HG03442 (cell line): ENCODE measurements around the gene PTK6.
"Not testable (repeated sequence)": the region's sequence is repeated elsewhere in the genome, so short reads cannot be mapped to it uniquely, and the experiment has no call there.

Experiments used
- ATAC-seq: cut with Tn5 transposase; IDR thresholded peaks from one replicate; pipeline ENCODE4 v1.9.1; 2021; ENCODE audit warnings: mild to moderate bottlenecking, moderate library complexity; ENCODE audit not compliant: unreplicated experiment

Gene PTK6

GRCh38 chr20:63536997-63537524 lies at the start of gene PTK6:
TSS of gene PTK6 (minus strand) at chr20:63537376. CDS start at chr20:63537314, 62 bp downstream.
- no peak for ATAC-seq

GRCh38 chr20:63586797-63587196 lies 49.6 kb upstream of the PTK6 start:
- ATAC-seq: no peak

GRCh38 chr20:63585616-63586565 lies 48.7 kb upstream of the PTK6 start:
- no peak for ATAC-seq

GRCh38 chr20:63582382-63583063 lies 45.3 kb upstream of the PTK6 start:
- ATAC-seq: no peak

- no peak for ATAC-seq
Observed at GRCh38 chr20:63580796-63581461, 43.8 kb upstream of the PTK6 start.

GRCh38 chr20:63579017-63579694 lies 42.0 kb upstream of the PTK6 start:
- ATAC-seq: no peak

GRCh38 chr20:63578224-63579016 lies 41.2 kb upstream of the PTK6 start:
- ATAC-seq: no peak

- ATAC-seq: no peak
Observed at GRCh38 chr20:63577317-63577894, 40.2 kb upstream of the PTK6 start.

- no peak for ATAC-seq
Observed at GRCh38 chr20:63576311-63576710, 39.1 kb upstream of the PTK6 start.

- no peak for ATAC-seq
Observed at GRCh38 chr20:63574829-63575743, 37.9 kb upstream of the PTK6 start.

- no peak for ATAC-seq
Observed at GRCh38 chr20:63574156-63574828, 37.1 kb upstream of the PTK6 start, which contains the start of gene HELZ2. TSS of gene HELZ2 (minus strand) at chr20:63574239. CDS start at chr20:63572385, 1,854 bp downstream.

- ATAC-seq: no peak
Observed at GRCh38 chr20:63573647-63574131, 36.5 kb upstream of the PTK6 start.

GRCh38 chr20:63572788-63573646 lies 35.8 kb upstream of the PTK6 start:
- ATAC-seq: no peak

- no peak for ATAC-seq
Observed at GRCh38 chr20:63572071-63572787, 35.1 kb upstream of the PTK6 start.

- not testable (repeated sequence) for ATAC-seq
Observed at GRCh38 chr20:63571087-63571478, 33.9 kb upstream of the PTK6 start.
